Fibroblast of peridontal ligament (primary cell): ENCODE results near the gene EXT2.

ENCODE experiments used
- DNase-seq: peaks from one replicate; pipeline ENCODE4 v3.0.0-alpha.2; 2010; ENCODE audit errors: extremely low read depth

EXT2 gene

DNA sequence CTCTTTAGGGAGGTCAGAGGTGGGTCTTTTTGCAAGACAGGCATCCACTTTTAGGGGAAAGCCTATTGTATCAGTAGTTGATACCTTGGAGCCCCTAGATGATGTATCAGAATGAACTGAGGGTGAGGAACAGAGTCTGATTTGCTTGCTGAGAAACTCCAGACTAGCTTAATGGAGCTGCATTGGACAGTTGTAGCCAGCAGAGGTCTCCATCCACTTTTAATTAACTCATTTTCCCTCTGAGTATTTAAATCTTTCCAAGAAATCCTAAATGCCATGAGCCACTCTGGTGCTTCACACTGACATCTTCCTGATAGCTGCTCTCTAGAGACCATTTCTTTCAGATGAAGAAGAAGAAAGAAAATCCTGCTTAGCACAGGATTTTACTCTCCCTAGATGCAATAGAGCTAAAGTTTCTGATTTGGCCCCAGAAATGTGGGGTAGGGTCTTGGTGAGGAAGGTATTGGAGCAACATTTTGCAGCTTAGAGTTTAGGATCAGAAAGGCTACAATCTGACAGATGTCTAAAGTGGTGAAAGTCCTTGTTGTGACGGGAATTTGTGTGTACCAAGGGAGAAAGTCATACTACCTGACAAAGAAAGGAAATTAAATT is 38.0 kb downstream of the EXT2 start:
- DNase-seq, result peak; percentile 77

GRCh38 chr11:44134625-44135024 is 39.1 kb downstream of the EXT2 start:
- no peak for DNase-seq

DNA sequence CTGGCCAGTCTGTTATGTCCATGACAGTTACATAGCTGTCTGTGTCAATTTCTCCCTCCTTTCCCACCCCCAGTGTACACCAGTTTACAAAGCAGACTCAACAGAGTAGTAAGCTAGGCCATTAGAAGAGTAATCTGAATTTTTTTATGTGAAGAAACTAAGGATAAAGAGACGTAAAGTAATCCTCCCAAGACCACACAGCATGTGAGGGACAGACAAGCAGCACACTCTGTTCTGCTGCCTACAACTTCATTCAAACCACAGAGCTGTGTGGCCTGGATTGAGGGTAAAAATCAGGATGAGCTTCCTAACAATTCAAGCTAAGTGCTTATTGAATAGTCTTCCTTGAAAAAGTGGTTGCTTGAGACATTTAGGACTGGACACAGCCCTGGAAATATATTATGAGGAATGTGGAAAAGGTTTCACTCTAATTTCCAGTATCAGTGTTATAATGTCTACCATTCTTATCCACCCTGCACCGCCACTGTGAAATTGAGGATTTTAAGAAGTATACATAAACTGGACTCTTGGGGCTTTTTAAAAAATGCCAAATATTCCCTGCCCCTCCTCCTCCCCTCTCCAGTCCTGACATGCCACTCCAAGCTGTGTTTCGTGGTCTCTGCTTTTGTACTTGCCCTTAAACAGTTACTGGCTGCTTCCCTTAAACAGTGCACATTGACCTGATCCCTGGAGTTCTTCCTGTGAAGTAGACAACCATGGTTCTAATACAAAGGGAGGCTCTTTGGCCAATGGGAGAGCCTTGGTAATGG is 40.9 kb downstream of the EXT2 start:
- peak; percentile 45 for DNase-seq

GRCh38 chr11:44137057-44137456 is 41.6 kb downstream of the EXT2 start:
- DNase-seq, result no peak

DNA sequence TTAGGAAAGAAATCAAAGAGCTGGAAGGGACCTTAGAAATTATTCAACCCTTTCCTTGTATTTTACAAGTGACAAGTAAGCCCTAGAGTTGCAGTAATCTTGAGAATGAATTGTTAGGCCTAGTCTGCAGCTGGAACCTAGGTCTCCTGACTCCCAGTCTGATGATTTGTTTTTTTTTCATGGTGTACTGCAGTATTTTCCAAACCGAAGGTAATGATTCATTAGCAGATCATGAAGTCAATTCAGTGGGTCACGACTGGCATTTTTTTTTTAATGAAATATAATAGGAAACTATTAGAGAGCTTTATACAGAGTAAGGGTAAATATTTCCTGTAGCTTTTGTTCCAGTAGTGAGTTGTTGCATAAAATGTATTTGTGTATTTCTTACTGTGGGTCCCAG is 42.8 kb downstream of the EXT2 start:
- DNase-seq, result no peak

- DNase-seq, result no peak
These were observed 43.5 kb downstream of the EXT2 start for GRCh38 chr11:44138980-44139379.

DNA sequence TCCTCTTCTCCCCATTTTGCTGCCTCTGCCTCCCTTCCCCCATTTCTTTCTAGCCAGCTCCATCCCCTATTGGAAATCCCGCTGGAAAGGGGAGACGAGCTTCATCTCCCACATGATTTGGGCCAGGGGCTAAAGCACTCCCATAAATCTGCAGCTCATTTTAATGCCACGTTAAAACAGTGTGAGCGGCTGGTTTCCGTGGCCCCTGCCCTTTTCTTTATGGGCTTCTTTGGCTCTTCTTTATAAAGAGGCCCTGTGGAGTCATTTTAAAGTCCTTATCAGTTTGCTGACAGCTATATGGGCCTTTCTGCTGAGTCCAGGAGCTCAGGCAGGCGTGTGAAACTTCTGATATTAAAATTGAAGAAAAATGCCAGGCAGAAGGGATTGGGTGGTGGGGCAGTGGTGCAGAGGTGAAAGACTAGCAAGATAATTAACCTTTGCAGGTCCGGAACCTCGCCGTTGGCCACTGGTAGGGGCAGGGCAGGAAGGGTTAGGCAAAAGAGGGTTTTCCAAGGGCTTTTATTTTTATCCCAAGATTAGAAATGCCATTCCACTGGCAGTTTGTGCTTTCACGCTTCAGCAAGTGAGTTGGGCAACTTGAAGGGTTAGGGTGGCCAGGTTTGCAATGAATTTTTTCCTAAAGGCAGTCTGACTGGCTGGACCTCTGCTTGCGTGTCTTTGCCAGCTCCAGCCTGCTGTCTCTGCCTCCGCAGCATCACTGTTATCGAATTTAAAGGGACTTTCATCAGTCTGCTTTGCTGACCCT is 44.3 kb downstream of the EXT2 start:
- DNase-seq, result no peak

GRCh38 chr11:44140372-44140771 is 44.9 kb downstream of the EXT2 start:
- no peak for DNase-seq

DNA sequence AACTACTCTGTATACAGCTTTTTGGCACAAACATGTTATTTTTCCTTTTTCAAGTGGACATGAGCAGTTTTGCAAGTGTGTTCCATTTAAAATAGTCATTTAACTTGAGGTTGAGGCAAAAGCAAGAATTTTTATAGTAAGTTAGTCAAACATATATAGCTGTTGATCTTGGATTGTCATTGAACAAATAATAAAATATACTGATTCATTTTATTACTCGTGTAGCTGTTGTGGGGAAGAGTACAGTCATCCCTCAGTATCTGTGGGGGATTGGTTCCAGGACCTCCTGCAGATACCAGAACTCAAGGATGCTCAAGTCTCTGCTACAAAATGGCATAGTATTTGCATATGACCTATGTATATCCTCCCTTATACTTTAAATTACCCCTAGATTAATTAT is 45.3 kb downstream of the EXT2 start:
- no peak for DNase-seq

DNA sequence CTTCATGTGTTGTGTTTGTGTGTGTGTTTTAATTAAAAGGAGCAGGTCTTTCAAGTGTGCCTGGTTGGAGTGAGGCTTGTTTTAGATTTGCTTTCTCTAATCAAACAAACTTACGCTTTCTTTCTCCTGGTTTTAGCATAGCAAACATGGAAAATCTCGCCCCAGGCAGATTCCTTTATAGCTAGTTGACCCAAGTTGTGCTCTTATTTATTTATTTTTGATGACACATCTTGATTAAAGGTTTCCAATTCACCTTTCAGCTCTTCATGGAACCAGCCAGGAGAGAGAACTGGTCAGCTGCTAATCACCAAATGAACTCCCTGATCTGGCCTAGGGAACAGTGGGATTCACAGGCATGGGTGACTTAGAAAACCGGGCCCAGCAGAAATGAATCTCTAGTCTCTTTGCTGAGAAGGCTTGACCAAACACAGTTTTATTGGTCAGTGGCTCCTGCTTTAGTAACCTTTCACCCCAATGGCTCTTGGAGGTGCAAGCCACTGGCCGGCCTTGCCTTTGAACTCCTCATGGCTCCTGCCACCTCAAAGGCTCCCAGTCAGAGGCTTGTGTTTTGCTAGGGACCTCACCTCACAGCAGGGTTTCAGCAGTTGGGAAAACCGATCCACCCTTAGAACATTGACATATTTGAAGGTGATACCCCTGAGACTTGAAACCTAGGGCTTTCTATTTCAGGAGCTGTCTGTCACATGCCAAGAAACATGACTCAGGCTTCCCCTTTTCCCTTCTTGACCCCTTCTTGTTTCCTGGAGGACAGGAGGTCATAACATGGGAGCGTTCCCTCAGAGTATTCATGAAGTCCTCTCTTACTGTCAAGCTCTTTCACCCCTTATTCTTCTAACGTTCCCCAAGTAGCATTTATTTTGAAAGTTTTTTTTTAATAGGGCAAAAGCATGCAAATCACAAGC is 48.8 kb downstream of the EXT2 start:
- DNase-seq, result no peak

- DNase-seq, result peak; percentile 54
These were observed 49.7 kb downstream of the EXT2 start for GRCh38 chr11:44145011-44145775.

DNA sequence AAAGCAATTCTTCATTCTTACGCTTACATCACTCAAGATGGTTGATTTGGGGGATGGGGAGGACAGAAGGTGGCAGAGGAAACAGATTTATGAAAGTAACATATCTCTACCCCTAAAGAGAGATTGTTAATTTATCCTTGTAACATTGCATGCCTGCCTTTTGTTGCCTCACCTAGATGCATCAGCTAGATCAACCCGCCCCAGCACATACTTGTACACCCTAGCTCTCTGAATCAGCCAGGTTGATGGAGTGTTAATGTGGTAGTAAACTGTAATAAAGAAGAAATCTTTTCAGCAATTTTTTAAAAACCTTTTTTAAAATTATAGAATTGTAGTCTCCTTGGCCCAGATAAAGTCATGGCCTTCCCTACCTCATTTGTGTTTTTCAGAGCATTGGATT is 51.5 kb downstream of the EXT2 start:
- DNase-seq, result no peak

DNA sequence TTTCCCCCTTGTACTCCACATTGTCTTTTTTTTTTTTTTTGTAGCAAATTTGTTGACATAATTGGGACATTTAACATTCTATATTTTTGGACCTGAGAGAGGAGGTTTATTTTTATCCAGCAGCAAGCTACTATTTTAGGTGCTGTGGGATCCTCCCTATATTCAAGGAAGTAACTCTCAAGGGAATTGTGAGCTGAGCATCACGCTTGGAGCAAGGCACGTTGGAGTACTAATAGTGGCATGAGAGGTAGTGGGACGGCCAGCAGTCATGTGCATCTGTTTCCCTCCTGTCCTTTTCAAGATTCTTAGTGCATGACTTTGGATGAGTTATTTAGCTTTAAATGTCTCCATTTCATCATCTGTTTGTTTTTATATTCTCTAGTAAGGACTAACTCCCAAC is 52.3 kb downstream of the EXT2 start:
- no peak for DNase-seq

GRCh38 chr11:44149651-44150050 is 54.2 kb downstream of the EXT2 start:
- DNase-seq, result peak; percentile 24

DNA sequence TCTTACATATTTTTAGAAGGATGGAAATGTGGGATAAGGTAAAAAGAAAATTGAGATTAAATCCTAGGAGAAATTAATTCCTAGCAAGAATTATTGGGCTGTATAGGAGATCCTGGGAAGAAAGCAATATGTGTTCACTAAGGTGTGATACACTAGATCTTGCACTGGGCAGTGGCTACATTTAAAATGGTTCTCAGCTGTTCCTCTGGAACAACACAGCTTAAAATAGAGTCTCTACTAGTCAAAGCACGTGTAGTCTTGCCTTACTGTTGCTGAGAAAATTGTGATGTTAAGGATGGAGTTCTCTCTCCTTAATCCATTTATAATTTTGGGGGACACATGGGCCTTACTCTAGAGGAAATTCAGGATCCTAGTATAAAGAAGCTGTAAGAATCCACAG is 54.9 kb downstream of the EXT2 start:
- DNase-seq, result no peak

GRCh38 chr11:44157019-44157418 is 61.5 kb downstream of the EXT2 start:
- DNase-seq, result no peak

- DNase-seq, result no peak
These were observed 62.9 kb downstream of the EXT2 start for GRCh38 chr11:44158384-44158783.

- no peak for DNase-seq
These were observed 64.6 kb downstream of the EXT2 start for GRCh38 chr11:44159848-44160721.

DNA sequence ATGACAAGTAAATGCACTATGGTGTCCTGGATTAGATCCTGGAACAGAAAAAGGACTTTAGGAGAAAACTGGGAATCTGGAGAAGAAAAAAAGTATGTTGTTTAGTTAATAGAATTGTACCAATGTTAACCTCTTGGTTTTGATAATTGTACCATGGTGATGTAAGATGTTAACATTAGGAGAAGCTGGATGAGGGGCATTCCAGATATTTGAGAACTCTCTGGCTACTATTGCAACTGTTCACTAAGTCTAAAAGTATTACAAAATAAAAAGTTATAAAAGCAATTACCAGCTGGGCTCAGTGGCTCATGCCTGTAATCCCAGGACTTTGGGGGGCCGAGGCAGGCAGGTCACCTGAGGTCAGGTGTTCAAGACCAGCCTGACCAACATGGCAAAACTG is 66.5 kb downstream of the EXT2 start:
- peak; percentile 57 for DNase-seq

GRCh38 chr11:44162662-44163061 is 67.2 kb downstream of the EXT2 start:
- DNase-seq, result no peak
